ENCODE measurements around the gene SORBS1.

The SORBS1 gene

GRCh38 chr10:95395947-95396449 lies 165.2 kb downstream of the SORBS1 start:
- H3K4me3 ChIP-seq (ENCODE audit: low read depth, low read length) = no peak overlapping the region

- no peak overlapping the region for H3K4me3 ChIP-seq (ENCODE audit: low read depth, low read length)
Measured at GRCh38 chr10:95394161-95394880, 166.8 kb downstream of the SORBS1 start.

- no peak overlapping the region for H3K4me3 ChIP-seq (ENCODE audit: low read depth, low read length)
Measured at GRCh38 chr10:95392681-95393164, 168.4 kb downstream of the SORBS1 start.

GRCh38 chr10:95392217-95392584 lies 169.0 kb downstream of the SORBS1 start:
- H3K4me3 ChIP-seq (ENCODE audit: low read depth, low read length) = no peak overlapping the region

- H3K4me3 ChIP-seq (ENCODE audit: low read depth, low read length) = no peak overlapping the region
Measured at GRCh38 chr10:95391581-95392216, 169.5 kb downstream of the SORBS1 start.

- H3K4me3 ChIP-seq (ENCODE audit: low read depth, low read length) = no peak overlapping the region
Measured at GRCh38 chr10:95391164-95391563, 170.0 kb downstream of the SORBS1 start.

GRCh38 chr10:95389982-95390381 lies 171.2 kb downstream of the SORBS1 start:
- H3K4me3 ChIP-seq (ENCODE audit: low read depth, low read length) = no peak overlapping the region

GRCh38 chr10:95389176-95389575 lies 172.0 kb downstream of the SORBS1 start:
- H3K4me3 ChIP-seq (ENCODE audit: low read depth, low read length) = no peak overlapping the region

GRCh38 chr10:95388539-95388938 lies 172.6 kb downstream of the SORBS1 start:
- no peak overlapping the region for H3K4me3 ChIP-seq (ENCODE audit: low read depth, low read length)

GRCh38 chr10:95388109-95388471 lies 173.1 kb downstream of the SORBS1 start:
- H3K4me3 ChIP-seq (ENCODE audit: low read depth, low read length) = no peak overlapping the region

- no peak overlapping the region for H3K4me3 ChIP-seq (ENCODE audit: low read depth, low read length)
Measured at GRCh38 chr10:95384011-95384704, 177.0 kb downstream of the SORBS1 start.

GRCh38 chr10:95382596-95382995 lies 178.6 kb downstream of the SORBS1 start:
- no peak overlapping the region for H3K4me3 ChIP-seq (ENCODE audit: low read depth, low read length)

GRCh38 chr10:95382174-95382573 lies 179.0 kb downstream of the SORBS1 start:
- H3K4me3 ChIP-seq (ENCODE audit: low read depth, low read length) = no peak overlapping the region

- no peak overlapping the region for H3K4me3 ChIP-seq (ENCODE audit: low read depth, low read length)
Measured at GRCh38 chr10:95377950-95378349, 183.2 kb downstream of the SORBS1 start.

GRCh38 chr10:95375418-95375817 lies 185.8 kb downstream of the SORBS1 start:
- no peak overlapping the region for H3K4me3 ChIP-seq (ENCODE audit: low read depth, low read length)

GRCh38 chr10:95374597-95375209 lies 186.5 kb downstream of the SORBS1 start:
- H3K4me3 ChIP-seq (ENCODE audit: low read depth, low read length) = no peak overlapping the region

GRCh38 chr10:95373660-95374059 lies 187.5 kb downstream of the SORBS1 start:
- no peak overlapping the region for H3K4me3 ChIP-seq (ENCODE audit: low read depth, low read length)

- H3K4me3 ChIP-seq (ENCODE audit: low read depth, low read length) = no peak overlapping the region
Measured at GRCh38 chr10:95364342-95364741, 196.8 kb downstream of the SORBS1 start.

- H3K4me3 ChIP-seq (ENCODE audit: low read depth, low read length) = no peak overlapping the region
Measured at GRCh38 chr10:95363303-95363912, 197.8 kb downstream of the SORBS1 start.

GRCh38 chr10:95360122-95360714 lies 201.0 kb downstream of the SORBS1 start:
- H3K4me3 ChIP-seq (ENCODE audit: low read depth, low read length) = no peak overlapping the region

GRCh38 chr10:95359466-95359865 lies 201.7 kb downstream of the SORBS1 start:
- H3K4me3 ChIP-seq (ENCODE audit: low read depth, low read length) = no peak overlapping the region
